Endodermal cell (in vitro differentiated cells): ENCODE data around the gene ZBTB25. TPM values are rescaled to one million over a fixed set of nuclear protein-coding genes. Genes with fewer than 3 reads are reported as not detected.

ENCODE experiments used
- DNase-seq: peaks from one replicate; pipeline ENCODE4 v3.0.0-alpha.2; 2017
- H3K27ac ChIP-seq: 2 replicates; pipeline ENCODE4 v1.5.1; 2013; ENCODE audit warnings: mild to moderate bottlenecking, low read depth, low read length, moderate library complexity
- H3K27me3 ChIP-seq: 2 replicates; pipeline ENCODE4 v1.6.1; 2013; ENCODE audit warnings: mild to moderate bottlenecking, low read length, moderate library complexity; ENCODE audit not compliant: insufficient read depth, control insufficient read depth, poor library complexity, severe bottlenecking
- H3K36me3 ChIP-seq: 2 replicates; pipeline ENCODE4 v1.7.0; 2013; ENCODE audit warnings: mild to moderate bottlenecking, low read length, moderate library complexity; ENCODE audit not compliant: control insufficient read depth, insufficient read depth
- H3K4me1 ChIP-seq: one replicate; pipeline ENCODE4 v1.7.0; 2013; ENCODE audit warnings: low read length; ENCODE audit not compliant: control insufficient read depth, insufficient read depth
- H3K4me3 ChIP-seq: 2 replicates; pipeline ENCODE4 v1.5.1; 2013; ENCODE audit warnings: mild to moderate bottlenecking, low read length, moderate library complexity
- H3K9ac ChIP-seq: 2 replicates; pipeline ENCODE4 v1.6.1; 2013; ENCODE audit warnings: mild to moderate bottlenecking, low read length, moderate library complexity; ENCODE audit not compliant: poor library complexity, severe bottlenecking; ENCODE audit errors: extremely low read depth
- H3K9me3 ChIP-seq: 2 replicates; pipeline ENCODE4 v1.6.1; 2013; ENCODE audit warnings: mild to moderate bottlenecking, low read length, moderate library complexity; ENCODE audit not compliant: control insufficient read depth
- H3K27ac Mint-ChIP-seq: 2 replicates; pipeline ENCODE4 v1.8.0; 2020; ENCODE audit warnings: mixed read lengths
- H3K27me3 Mint-ChIP-seq: 2 replicates; pipeline ENCODE4 v1.8.0; 2021; ENCODE audit warnings: mild to moderate bottlenecking, mixed read lengths; ENCODE audit not compliant: insufficient read depth
- H3K36me3 Mint-ChIP-seq: 2 replicates; pipeline ENCODE4 v1.8.0; 2020; ENCODE audit warnings: low read depth, mixed read lengths
- H3K4me1 Mint-ChIP-seq: 2 replicates; pipeline ENCODE4 v1.8.0; 2020; ENCODE audit warnings: mixed read lengths
- H3K4me3 Mint-ChIP-seq: 2 replicates; pipeline ENCODE4 v1.8.0; 2020; ENCODE audit warnings: mild to moderate bottlenecking, moderate library complexity, mixed read lengths
- H3K9me3 Mint-ChIP-seq: 2 replicates; pipeline ENCODE4 v1.8.0; 2020; ENCODE audit warnings: mild to moderate bottlenecking, mixed read lengths
- WGBS, 2 experiments: methylation state at CpG; one replicate each; pipeline versions ENCODE4 v1.1.5 to v1.1.7; 2013; ENCODE audit warnings: missing lambda C conversion rate in 2 of 2, mixed read lengths in 1 of 2; ENCODE audit not compliant: insufficient coverage in 1 of 2, insufficient read length in 1 of 2; 5-methylcytosine and 5-hydroxymethylcytosine counted together
- total RNA-seq, 2 donors: library from RNA; stranded (reverse); fragmentation: NEBNext Ultra II Directional in 1 of 2; extraction: Animal tissue kit (Norgen Biotek cat#: 25700) in 1 of 2; gene quantifications; 2 replicates in 1 of 2; 3 replicates in 1 of 2; pipeline ENCODE4 v1.2.1, GENCODE V29; 2021
- TF ChIP-seq, protein P1 (sequence below): fragments of 200-600 bp; sonication (generic); conservative IDR thresholded peaks from 2 replicates; pipeline ENCODE4 v1.5.0; 2021; ENCODE audit warnings: antibody characterized with exemption, mild to moderate bottlenecking

ZBTB25 gene
- total RNA-seq, 2 donors from 2014 or later: 14.0 to 17.0 TPM

DNA sequence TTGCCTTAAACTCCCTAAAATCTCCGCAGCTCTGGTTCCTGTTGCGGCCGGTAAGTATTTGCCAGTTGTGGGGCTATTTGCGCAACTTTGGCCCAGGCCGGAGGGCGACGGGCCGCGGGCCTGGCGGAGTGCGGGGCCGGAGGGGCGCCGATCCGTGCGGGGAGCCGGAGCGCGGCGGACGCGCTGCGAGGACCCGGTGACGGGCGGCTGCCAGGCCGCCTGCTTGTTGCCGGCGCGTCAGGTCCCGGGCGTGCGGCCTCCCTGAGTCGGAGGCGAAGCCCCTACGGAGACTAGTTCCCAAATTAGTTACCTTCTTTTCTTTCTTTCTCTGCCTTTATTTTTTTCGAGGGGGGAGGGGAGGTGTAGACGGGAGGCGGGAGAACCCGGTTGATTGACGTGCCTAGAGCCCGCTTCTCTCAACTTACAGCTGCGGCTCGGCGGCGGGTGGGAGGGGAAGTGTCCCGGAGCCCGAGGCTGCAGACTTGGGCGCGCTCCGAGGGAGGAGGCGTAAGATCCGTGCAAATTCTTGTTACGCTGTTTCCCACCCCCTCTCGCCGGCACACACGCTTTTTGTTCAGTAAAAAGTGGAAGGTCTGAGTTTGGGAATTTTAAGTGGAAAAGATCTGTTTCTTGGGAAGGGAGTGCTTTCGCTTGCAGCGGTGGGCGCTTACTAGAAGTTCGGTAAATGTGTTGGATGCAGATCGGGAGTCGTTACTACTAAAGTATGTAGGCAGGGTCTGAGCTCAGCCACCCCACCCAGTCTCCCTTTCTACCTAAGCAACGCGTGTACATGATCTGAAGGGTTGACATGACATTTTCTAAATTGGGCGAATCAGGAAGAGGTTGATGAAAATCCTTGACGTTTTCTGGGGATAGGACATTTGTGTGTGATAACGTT lies 1.5 kb upstream of the ZBTB25 start:
- no peaks in the 10 kb centered on the region for H3K9me3 Mint-ChIP-seq
- H3K27ac Mint-ChIP-seq: peak overlapping the region; percentile 99
- H3K4me1 Mint-ChIP-seq: peaks cover 57% of the 10 kb centered on the region
- H3K36me3 Mint-ChIP-seq: no peaks in the 10 kb centered on the region
- H3K36me3 ChIP-seq: no peaks in the 10 kb centered on the region
- no peaks in the 10 kb centered on the region for H3K27me3 Mint-ChIP-seq
- H3K27ac ChIP-seq: peak overlapping the region; percentile 99
- WGBS, 2 experiments: 0 to 1% methylated on average over 13 to 67 of the region's 68 CpGs
- peak overlapping the region; percentile 80 for H3K4me3 Mint-ChIP-seq
- H3K4me1 ChIP-seq: peaks cover 21% of the 10 kb centered on the region
- H3K9ac ChIP-seq: peak overlapping the region; percentile 99
- TF ChIP-seq, protein P1, sequence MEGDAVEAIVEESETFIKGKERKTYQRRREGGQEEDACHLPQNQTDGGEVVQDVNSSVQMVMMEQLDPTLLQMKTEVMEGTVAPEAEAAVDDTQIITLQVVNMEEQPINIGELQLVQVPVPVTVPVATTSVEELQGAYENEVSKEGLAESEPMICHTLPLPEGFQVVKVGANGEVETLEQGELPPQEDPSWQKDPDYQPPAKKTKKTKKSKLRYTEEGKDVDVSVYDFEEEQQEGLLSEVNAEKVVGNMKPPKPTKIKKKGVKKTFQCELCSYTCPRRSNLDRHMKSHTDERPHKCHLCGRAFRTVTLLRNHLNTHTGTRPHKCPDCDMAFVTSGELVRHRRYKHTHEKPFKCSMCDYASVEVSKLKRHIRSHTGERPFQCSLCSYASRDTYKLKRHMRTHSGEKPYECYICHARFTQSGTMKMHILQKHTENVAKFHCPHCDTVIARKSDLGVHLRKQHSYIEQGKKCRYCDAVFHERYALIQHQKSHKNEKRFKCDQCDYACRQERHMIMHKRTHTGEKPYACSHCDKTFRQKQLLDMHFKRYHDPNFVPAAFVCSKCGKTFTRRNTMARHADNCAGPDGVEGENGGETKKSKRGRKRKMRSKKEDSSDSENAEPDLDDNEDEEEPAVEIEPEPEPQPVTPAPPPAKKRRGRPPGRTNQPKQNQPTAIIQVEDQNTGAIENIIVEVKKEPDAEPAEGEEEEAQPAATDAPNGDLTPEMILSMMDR: no peak
- peak; percentile 93 for DNase-seq
- H3K27me3 ChIP-seq: no peaks in the 10 kb centered on the region
- H3K4me3 ChIP-seq: peak overlapping the region; percentile 93
- H3K9me3 ChIP-seq: no peaks in the 10 kb centered on the region

DNA sequence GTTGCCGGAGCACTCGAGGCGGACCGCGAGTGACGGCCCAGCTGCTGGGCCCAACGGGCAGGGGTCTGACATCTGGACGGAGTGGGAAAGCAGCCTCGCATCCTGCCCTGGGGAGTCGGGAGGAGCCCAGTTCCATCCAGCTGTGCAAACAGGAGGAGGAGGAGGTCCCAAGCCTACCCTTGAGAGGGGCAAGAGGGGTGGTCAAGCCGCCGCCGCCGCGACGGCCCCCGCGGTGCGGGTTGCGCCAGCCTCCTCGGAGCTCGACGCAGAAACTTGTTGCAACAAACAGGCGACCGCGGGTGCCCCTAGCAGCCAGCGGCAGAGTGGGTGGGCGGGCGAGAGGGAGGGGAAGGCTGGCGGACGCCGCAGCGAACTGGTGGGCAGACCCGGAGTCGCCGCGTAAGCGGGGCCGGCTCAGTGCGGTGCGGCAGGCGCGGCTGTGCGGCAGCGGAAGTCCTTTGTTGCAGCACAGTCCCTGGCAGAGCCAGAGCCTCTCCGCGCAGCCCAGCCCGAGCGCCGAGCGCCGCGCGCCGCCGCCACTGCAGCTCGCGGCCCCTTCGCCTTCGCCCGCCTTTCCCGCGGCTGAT lies 765 bp upstream of the ZBTB25 start, which contains the start of gene ZBTB1:
ZBTB1 (plus strand) TSS at position 461 of the 587 bp plus-strand sequence. CDS start 16,735 bp downstream, outside the sequence.
- H3K9me3 Mint-ChIP-seq: no peaks in the 10 kb centered on the region
- peak within 1 kb of the TSS; percentile 93 for H3K4me3 ChIP-seq
- peaks cover 4% of the 10 kb centered on the region for H3K36me3 Mint-ChIP-seq
- peaks cover 58% of the 10 kb centered on the region for H3K4me1 Mint-ChIP-seq
- H3K27ac Mint-ChIP-seq: peak within 1 kb of the TSS; percentile 99
- peak; percentile 93 for DNase-seq
- 0 to 1% methylated on average over 20 to 63 of the region's 63 CpGs for WGBS, 2 experiments
- H3K9me3 ChIP-seq: no peaks in the 10 kb centered on the region
- H3K27me3 ChIP-seq: no peaks in the 10 kb centered on the region
- H3K27ac ChIP-seq: peak within 1 kb of the TSS; percentile 99
- peak within 1 kb of the TSS; percentile 99 for H3K9ac ChIP-seq
- H3K4me1 ChIP-seq: peaks cover 21% of the 10 kb centered on the region
- H3K4me3 Mint-ChIP-seq: peak within 1 kb of the TSS; percentile 80
- TF ChIP-seq, protein P1: no peak
- no peaks in the 10 kb centered on the region for H3K27me3 Mint-ChIP-seq
- no peaks in the 10 kb centered on the region for H3K36me3 ChIP-seq

DNA sequence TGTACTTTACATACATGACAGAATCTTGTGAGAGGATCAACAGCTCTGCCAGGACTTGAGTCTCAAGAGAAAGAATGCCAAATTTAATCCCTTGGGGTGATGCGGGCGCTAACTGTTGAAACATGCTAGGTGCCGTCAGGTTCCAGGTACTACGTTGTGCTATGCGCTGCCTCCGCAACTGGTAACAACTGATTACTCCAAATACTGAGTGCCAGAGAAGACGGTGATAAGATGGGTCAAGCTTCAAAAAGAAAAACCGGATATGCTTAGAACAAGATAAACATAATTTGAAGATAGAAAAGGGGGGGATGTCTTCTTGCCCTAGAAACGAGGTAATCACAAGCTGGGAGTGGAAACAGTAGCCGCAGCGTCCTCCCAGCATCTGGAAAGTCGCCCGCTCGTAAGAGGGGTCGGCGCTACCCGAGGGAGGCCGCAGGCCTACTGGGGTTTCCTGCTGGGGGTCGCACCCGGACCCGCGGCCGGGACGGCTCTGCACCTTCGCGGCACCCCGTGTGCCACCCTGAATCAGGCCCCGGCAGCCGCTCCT lies 678 bp downstream of the ZBTB25 start:
- Mint-ChIP-seq H3K36me3 (peaks cover 13% of the 10 kb centered on the region), H3K27me3 (no peaks in the 10 kb centered on the region), H3K4me1 (peaks cover 46% of the 10 kb centered on the region), H3K4me3 (peak overlapping the region; percentile 80), H3K9me3 (no peaks in the 10 kb centered on the region), H3K27ac (peak overlapping the region; percentile 91)
- Histone ChIP-seq H3K36me3 (peaks cover 3% of the 10 kb centered on the region), H3K27ac (peak overlapping the region; percentile 86), H3K9me3 (no peaks in the 10 kb centered on the region), H3K4me3 (peak overlapping the region; percentile 93), H3K9ac (peak overlapping the region; percentile 73), H3K4me1 (peaks cover 21% of the 10 kb centered on the region), H3K27me3 (no peaks in the 10 kb centered on the region)
- TF ChIP-seq, protein P1: no peak
- peak; percentile 62 for DNase-seq
- 7 to 11% methylated on average over 21 to 29 of the region's 29 CpGs for WGBS, 2 experiments
